H1 (cell line): ENCODE data around the gene MAVS. TPM values are rescaled to one million over a fixed set of nuclear protein-coding genes. Genes with fewer than 3 reads are reported as not detected.

Experiments
- CTCF ChIA-PET: fragments of 300-600 bp; sonication (Branson Sonifier 250); formaldehyde crosslinking; loops from one replicate; lab custom pipeline; 2021; ENCODE audit not compliant: partially characterized antibody; lab: Charles Lee
- POLR2A ChIA-PET: fragments of 300-600 bp; sonication (Branson Sonifier 250); formaldehyde crosslinking; loops from one replicate; lab custom pipeline; 2021; ENCODE audit warnings: inconsistent platforms; ENCODE audit not compliant: partially characterized antibody; lab: Charles Lee
- DNase-seq, 2 experiments: peaks; one replicate each; pipeline versions ENCODE4 v3.0.0 to v3.0.0-alpha.2; 2010 to 2022; ENCODE audit warnings: low spot score in 2 of 2, low read depth in 1 of 2, mixed read lengths in 1 of 2
- FAIRE-seq: peaks from 2 replicates; lab custom pipeline; 2011; peaks lifted over from hg19 to GRCh38; lab: Jason Lieb, UNC
- H2AFZ ChIP-seq: 2 replicates; pipeline ENCODE4 v1.8.1; 2012; ENCODE audit warnings: low read length, inconsistent platforms
- H2AK5ac ChIP-seq: 2 replicates; pipeline ENCODE4 v1.6.1; 2013; ENCODE audit warnings: low read depth, low read length
- H2BK120ac ChIP-seq: replicated peaks from 2 replicates; pipeline ENCODE3; 2013; ENCODE audit warnings: low read depth, low read length, inconsistent platforms
- H2BK12ac ChIP-seq: 2 replicates; pipeline ENCODE4 v1.6.1; 2013; ENCODE audit warnings: low read depth, low read length
- H2BK15ac ChIP-seq: 2 replicates; pipeline ENCODE4 v1.6.1; 2013; ENCODE audit warnings: low read length
- H2BK20ac ChIP-seq: 2 replicates; pipeline ENCODE4 v1.6.1; 2013; ENCODE audit warnings: low read length
- H2BK5ac ChIP-seq: 2 replicates; pipeline ENCODE4 v1.6.1; 2013; ENCODE audit warnings: low read depth, low read length
- H3K14ac ChIP-seq: 2 replicates; pipeline ENCODE4 v1.6.1; 2013; ENCODE audit warnings: inconsistent platforms; ENCODE audit not compliant: insufficient read length
- H3K18ac ChIP-seq: 2 replicates; pipeline ENCODE4 v1.6.1; 2013; ENCODE audit warnings: low read length; ENCODE audit errors: extremely low read depth
- H3K23ac ChIP-seq: 2 replicates; pipeline ENCODE4 v1.6.1; 2013; ENCODE audit warnings: inconsistent platforms; ENCODE audit not compliant: insufficient read length
- H3K23me2 ChIP-seq: 2 replicates; pipeline ENCODE4 v1.6.1; 2013; ENCODE audit warnings: low read depth, low read length
- H3K27ac ChIP-seq: 2 replicates; pipeline ENCODE4 v1.6.1; 2011; ENCODE audit warnings: low read depth, low read length, inconsistent platforms
- H3K27me3 ChIP-seq, 4 experiments: replicated peaks in 1 of 4; 1 replicate in 1 of 4; 2 replicates in 3 of 4; pipeline versions ENCODE4 v1.6.1 to v1.8.1; 2011 to 2013; ENCODE audit warnings: low read length in 3 of 4, mild to moderate bottlenecking in 3 of 4, inconsistent platforms in 2 of 4, mixed read lengths in 2 of 4, moderate library complexity in 1 of 4; ENCODE audit not compliant: control insufficient read depth in 3 of 4, insufficient read depth in 3 of 4; ENCODE audit errors: extremely low read depth in 1 of 4
- H3K36me3 ChIP-seq, 4 experiments: 2 replicates each; pipeline versions ENCODE4 v1.6.1 to v1.8.1; 2011 to 2013; ENCODE audit warnings: mild to moderate bottlenecking in 4 of 4, low read length in 3 of 4, moderate library complexity in 2 of 4, control low read depth in 1 of 4, inconsistent platforms in 1 of 4; ENCODE audit not compliant: insufficient read depth in 4 of 4, control insufficient read depth in 2 of 4
- H3K4ac ChIP-seq: replicated peaks from 2 replicates; pipeline ENCODE3; 2013; ENCODE audit warnings: low read length, low read depth, mixed read lengths, inconsistent platforms; ENCODE audit not compliant: insufficient read length
- H3K4me1 ChIP-seq, 4 experiments: replicated peaks in 1 of 4; 1 replicate in 1 of 4; 2 replicates in 3 of 4; pipeline versions ENCODE4 v1.6.1 to v1.8.1; 2011 to 2013; ENCODE audit warnings: low read length in 3 of 4, inconsistent platforms in 2 of 4, mixed read lengths in 1 of 4; ENCODE audit not compliant: insufficient read depth in 4 of 4, control insufficient read depth in 3 of 4
- H3K4me2 ChIP-seq, 2 experiments: 2 replicates each; pipeline versions ENCODE4 v1.6.1 to v1.8.1; 2011 to 2013; ENCODE audit warnings: low read depth in 2 of 2, low read length in 2 of 2, control low read depth in 1 of 2, inconsistent platforms in 1 of 2, mild to moderate bottlenecking in 1 of 2; ENCODE audit not compliant: insufficient read depth in 1 of 2
- H3K4me3 ChIP-seq, 4 experiments: fragments of 200-600, 300-600 bp in 1 of 4; sonication (generic), shearing (Covaris generic), sonication (Bioruptor Twin) in 1 of 4; 2 replicates each; pipeline versions ENCODE4 v1.5.1 to v1.8.1; 2011 to 2016; ENCODE audit warnings: low read length in 4 of 4, low read depth in 3 of 4, control low read depth in 2 of 4, inconsistent platforms in 2 of 4, mild to moderate bottlenecking in 2 of 4, mixed read lengths in 1 of 4, moderate library complexity in 1 of 4; ENCODE audit not compliant: insufficient read depth in 2 of 4; ENCODE audit errors: extremely low read depth in 1 of 4
- H3K56ac ChIP-seq: replicated peaks from 2 replicates; pipeline ENCODE3; 2013; ENCODE audit warnings: low read depth, mild to moderate bottlenecking, mixed read lengths, low read length, inconsistent platforms; ENCODE audit not compliant: insufficient read length
- H3K79me1 ChIP-seq: 2 replicates; pipeline ENCODE4 v1.6.1; 2013; ENCODE audit warnings: low read depth, low read length, control low read depth
- H3K79me2 ChIP-seq, 2 experiments: 2 replicates each; pipeline versions ENCODE4 v1.6.1 to v1.8.1; 2012 to 2013; ENCODE audit warnings: low read length in 2 of 2, mild to moderate bottlenecking in 2 of 2, inconsistent platforms in 1 of 2; ENCODE audit not compliant: insufficient read depth in 2 of 2, control insufficient read depth in 1 of 2
- H3K9ac ChIP-seq, 4 experiments: replicated peaks in 1 of 4; 1 replicate in 1 of 4; 2 replicates in 3 of 4; pipeline versions ENCODE4 v1.6.1 to v1.8.1; 2011 to 2013; ENCODE audit warnings: low read depth in 3 of 4, low read length in 3 of 4, control low read depth in 2 of 4, mild to moderate bottlenecking in 2 of 4, moderate library complexity in 2 of 4, inconsistent platforms in 1 of 4; ENCODE audit errors: extremely low read depth in 1 of 4
- H3K9me3 ChIP-seq, 2 experiments: 2 replicates each; pipeline versions ENCODE4 v1.6.1 to v1.8.1; 2012 to 2013; ENCODE audit warnings: mild to moderate bottlenecking in 2 of 2, moderate library complexity in 2 of 2, control low read depth in 1 of 2, inconsistent platforms in 1 of 2, low read depth in 1 of 2, low read length in 1 of 2, mixed read lengths in 1 of 2; ENCODE audit not compliant: insufficient read depth in 2 of 2
- H4K20me1 ChIP-seq, 2 experiments: replicated peaks in 1 of 2; 2 replicates each; pipeline versions ENCODE3 to v1.8.1; 2011 to 2013; ENCODE audit warnings: inconsistent platforms in 2 of 2, low read length in 2 of 2, mild to moderate bottlenecking in 1 of 2; ENCODE audit not compliant: insufficient read depth in 2 of 2, control insufficient read depth in 1 of 2
- H4K5ac ChIP-seq: 2 replicates; pipeline ENCODE4 v1.6.1; 2013; ENCODE audit warnings: low read length, low read depth, mixed read lengths, inconsistent platforms; ENCODE audit not compliant: insufficient read length
- H4K8ac ChIP-seq: 2 replicates; pipeline ENCODE4 v1.8.0; 2013; ENCODE audit warnings: mild to moderate bottlenecking, moderate library complexity, low read length, inconsistent platforms; ENCODE audit not compliant: insufficient read depth; ENCODE audit errors: extremely low read depth
- H4K91ac ChIP-seq: replicated peaks from 2 replicates; pipeline ENCODE3; 2013; ENCODE audit warnings: low read length, mixed read lengths, inconsistent platforms; ENCODE audit not compliant: insufficient read length
- CHD1 ChIP-seq: IDR thresholded peaks from 2 replicates; pipeline ENCODE4 v1.6.1; 2012; ENCODE audit warnings: low read depth, low read length, improper control_type of control experiment
- RXRA ChIP-seq: IDR thresholded peaks from 2 replicates; pipeline ENCODE4 v1.6.1; 2011; ENCODE audit warnings: low read depth, mild to moderate bottlenecking, low read length, moderate library complexity; ENCODE audit not compliant: insufficient read depth
- WGBS, 2 experiments: shearing (Covaris generic) in 1 of 2; methylation state at CpG; one replicate each; pipeline versions ENCODE4 v1.1.6 to v1.1.7; 2013 to 2015; ENCODE audit warnings: low lambda C conversion rate in 2 of 2, mixed read lengths in 2 of 2, inconsistent platforms in 1 of 2, low coverage in 1 of 2, missing lambda C conversion rate in 1 of 2; ENCODE audit not compliant: insufficient replicate concordance in 2 of 2, insufficient coverage in 1 of 2, insufficient read length in 1 of 2; ENCODE audit errors: extremely low coverage in 1 of 2, missing lambda C conversion rate in 1 of 2; 5-methylcytosine and 5-hydroxymethylcytosine counted together
- polyA plus RNA-seq, 7 experiments: library from polyadenylated mRNA; depleted of rRNA in 3 of 7; stranded (reverse) in 5 of 7; unstranded in 2 of 7; fragments of >200 nt in 5 of 7; fragments of 200-250 nt in 2 of 7; gene quantifications; 1 replicate in 5 of 7; 2 replicates in 1 of 7; 4 replicates in 1 of 7; pipeline versions ENCODE4 v1.2.1 to v1.2.3, GENCODE V29; 2011 to 2013; ENCODE audit warnings: missing spikeins in 2 of 7, mixed read lengths in 2 of 7
- total RNA-seq: library from RNA; stranded (reverse); fragmentation: NEBNext Ultra II Directional; extraction: Animal tissue kit (Norgen Biotek cat#: 25700); gene quantifications from 2 replicates; pipeline ENCODE4 v1.2.1, GENCODE V29; 2021
- TF ChIP-seq, protein P1 (sequence below): IDR thresholded peaks from 2 replicates; pipeline ENCODE4 v1.6.1; 2012; ENCODE audit warnings: low read length, inconsistent platforms
- TF ChIP-seq, protein P2 (sequence below): IDR thresholded peaks from 2 replicates; pipeline ENCODE4 v1.6.1; 2012; ENCODE audit warnings: inconsistent platforms

Gene MAVS
- total and polyA plus RNA-seq, 2 of the 8 experiments (the other 6 are each of a cell fraction or from before 2014, with no cell fraction given) = 9.9 to 24.3 TPM

DNA sequence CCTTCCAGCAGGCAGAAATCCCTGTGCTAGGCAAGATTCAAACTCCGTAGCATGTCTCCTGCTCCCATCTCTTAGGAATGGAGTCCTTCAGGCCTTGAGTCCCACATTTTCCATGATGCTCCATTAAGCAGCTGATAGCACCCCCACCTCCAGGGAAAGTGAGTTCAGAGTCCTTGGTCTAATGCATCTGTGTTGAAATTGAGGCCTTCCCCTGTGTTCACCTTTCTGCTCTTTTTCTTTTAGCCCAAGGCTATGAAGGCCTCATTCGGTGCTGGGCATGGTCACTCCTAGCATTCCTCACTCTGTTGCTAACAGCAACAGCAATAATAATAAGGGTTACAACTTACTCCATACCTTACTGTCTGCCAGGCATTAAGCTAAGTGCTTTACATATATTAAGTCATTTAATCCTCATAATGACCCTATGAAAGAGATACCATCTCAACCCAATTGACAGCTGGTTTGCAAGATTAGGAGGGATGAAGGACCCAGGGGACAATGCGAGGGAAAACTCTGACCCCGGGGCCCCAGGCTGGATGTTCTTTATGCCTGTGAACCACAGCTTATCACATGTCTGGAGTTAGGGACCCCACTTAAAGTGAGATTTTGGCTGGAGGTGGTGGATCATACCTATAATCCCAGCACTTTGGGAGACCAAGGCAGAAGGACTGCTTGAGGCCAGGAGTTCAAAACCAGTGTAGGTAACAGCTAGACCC, 25.1 kb downstream of the MAVS start:
- H4K20me1 ChIP-seq = peaks cover 0 to 7% of the 10 kb centered on the region in 2 experiments
- H2AK5ac ChIP-seq = no peak overlapping the region
- H3K4me2 ChIP-seq = no peak overlapping the region
- no peak overlapping the region for H2BK120ac ChIP-seq
- no peak for TF ChIP-seq CHD1
- TF ChIP-seq RXRA = no peak
- TF ChIP-seq, protein P1, sequence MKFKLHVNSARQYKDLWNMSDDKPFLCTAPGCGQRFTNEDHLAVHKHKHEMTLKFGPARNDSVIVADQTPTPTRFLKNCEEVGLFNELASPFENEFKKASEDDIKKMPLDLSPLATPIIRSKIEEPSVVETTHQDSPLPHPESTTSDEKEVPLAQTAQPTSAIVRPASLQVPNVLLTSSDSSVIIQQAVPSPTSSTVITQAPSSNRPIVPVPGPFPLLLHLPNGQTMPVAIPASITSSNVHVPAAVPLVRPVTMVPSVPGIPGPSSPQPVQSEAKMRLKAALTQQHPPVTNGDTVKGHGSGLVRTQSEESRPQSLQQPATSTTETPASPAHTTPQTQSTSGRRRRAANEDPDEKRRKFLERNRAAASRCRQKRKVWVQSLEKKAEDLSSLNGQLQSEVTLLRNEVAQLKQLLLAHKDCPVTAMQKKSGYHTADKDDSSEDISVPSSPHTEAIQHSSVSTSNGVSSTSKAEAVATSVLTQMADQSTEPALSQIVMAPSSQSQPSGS = no peak
- TF ChIP-seq, protein P2, sequence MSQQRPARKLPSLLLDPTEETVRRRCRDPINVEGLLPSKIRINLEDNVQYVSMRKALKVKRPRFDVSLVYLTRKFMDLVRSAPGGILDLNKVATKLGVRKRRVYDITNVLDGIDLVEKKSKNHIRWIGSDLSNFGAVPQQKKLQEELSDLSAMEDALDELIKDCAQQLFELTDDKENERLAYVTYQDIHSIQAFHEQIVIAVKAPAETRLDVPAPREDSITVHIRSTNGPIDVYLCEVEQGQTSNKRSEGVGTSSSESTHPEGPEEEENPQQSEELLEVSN = no peak
- H3K23ac ChIP-seq = no peak overlapping the region
- DNase-seq (no peak), FAIRE-seq (no peak)
- WGBS, 2 experiments = 91% methylated on average over 4 of the region's 4 CpGs; no CpG with 5 or more reads in 1 of the 2 experiments
- H3K4me3 ChIP-seq = no peak overlapping the region
- H2BK5ac ChIP-seq = no peak overlapping the region
- H2AFZ ChIP-seq = no peak overlapping the region
- no peak overlapping the region for H3K56ac ChIP-seq
- no peaks in the 10 kb centered on the region for H3K23me2 ChIP-seq
- ChIA-PET POLR2A (interaction anchor here (0.8 to 1.4 kb wide), 6 partner anchors 9 to 54 kb away, joined by 3 to 5 read pairs (median 3); no protein-coding TSS in a partner anchor), CTCF (interaction anchor here (0.7 to 1.9 kb wide), 3 partner anchors 10 to 154 kb away, joined by 3 to 8 read pairs (median 3); no protein-coding TSS in a partner anchor)
- H3K9me3 ChIP-seq = no peaks in the 10 kb centered on the region
- no peak overlapping the region for H4K5ac ChIP-seq
- no peak overlapping the region for H2BK20ac ChIP-seq
- H3K79me2 ChIP-seq = no peaks in the 10 kb centered on the region
- peaks cover 2% of the 10 kb centered on the region; the same call in 1 of the 2 replicates for H3K79me1 ChIP-seq
- peaks cover 0 to 3% (median 1%) of the 10 kb centered on the region in 4 experiments; a peak in 2 of 8 replicates for H3K36me3 ChIP-seq
- no peak overlapping the region for H3K4ac ChIP-seq
- H2BK12ac ChIP-seq = no peak overlapping the region
- H4K91ac ChIP-seq = no peak overlapping the region
- no peak overlapping the region for H3K14ac ChIP-seq
- H3K9ac ChIP-seq = no peak overlapping the region
- no peak overlapping the region for H3K27ac ChIP-seq
- H3K27me3 ChIP-seq = no peaks in the 10 kb centered on the region
- no peak overlapping the region for H2BK15ac ChIP-seq
- H3K4me1 ChIP-seq = no peaks in the 10 kb centered on the region
- no peak overlapping the region for H4K8ac ChIP-seq
- H3K18ac ChIP-seq = no peak overlapping the region
